HEK293 (cell line): Measurements from ENCODE around the gene PPFIA1.

ENCODE experiments used
- CTCF ChIA-PET: fragments of 350-600 bp; formaldehyde crosslinking; extraction: SDS; loops from one replicate; lab custom pipeline; 2021; ENCODE audit warnings: antibody characterized with exemption; lab: Yijun Ruan, JAX
- POLR2A ChIA-PET: fragments of 300-600 bp; formaldehyde crosslinking; extraction: SDS; loops from one replicate; lab custom pipeline; 2020; ENCODE audit warnings: antibody characterized with exemption, inconsistent platforms; lab: Yijun Ruan, JAX
- H3K27ac ChIP-seq: fragments of 200-500 bp; sonication (Bioruptor generic); 2 replicates; pipeline ENCODE4 v1.5.1; 2014; ENCODE audit warnings: low read depth, low read length, control low read depth, inconsistent platforms; ENCODE audit errors: extremely low read depth
- H3K36me3 ChIP-seq, 2 experiments: fragments of 200-500 bp in 1 of 2; sonication (Bioruptor generic) in 1 of 2; 1 replicate in 1 of 2; 2 replicates in 1 of 2; pipeline ENCODE4 v1.5.1; 2014 to 2017; ENCODE audit warnings: inconsistent platforms in 2 of 2, low read length in 2 of 2; ENCODE audit not compliant: control insufficient read depth in 2 of 2, insufficient read depth in 1 of 2
- H3K4me1 ChIP-seq: fragments of 200-500 bp; sonication (Bioruptor generic); 2 replicates; pipeline ENCODE4 v1.5.1; 2014; ENCODE audit warnings: mild to moderate bottlenecking, low read length, inconsistent platforms; ENCODE audit not compliant: control insufficient read depth, insufficient read depth
- H3K4me3 ChIP-seq: 2 replicates; pipeline ENCODE4 v1.5.1; 2011; ENCODE audit warnings: low read depth, mild to moderate bottlenecking, control low read depth, low read length, moderate library complexity
- H3K9me3 ChIP-seq: fragments of 200-500 bp; sonication (Bioruptor generic); 2 replicates; pipeline ENCODE4 v1.5.1; 2014; ENCODE audit warnings: low read depth, low read length, inconsistent platforms; ENCODE audit not compliant: control insufficient read depth, insufficient read depth
- FEZF1 ChIP-seq: fragments of 450-650 bp; formaldehyde crosslinking; IDR thresholded peaks from 2 replicates; pipeline ENCODE4 v1.5.1; 2016; ENCODE audit warnings: missing biosample characterization, missing genetic modification characterization
- MYNN ChIP-seq: fragments of 450-650 bp; formaldehyde crosslinking; IDR thresholded peaks from 2 replicates; pipeline ENCODE4 v1.5.1; 2016; ENCODE audit warnings: missing biosample characterization, missing genetic modification characterization, borderline replicate concordance
- PRDM2 ChIP-seq: fragments of 450-650 bp; formaldehyde crosslinking; IDR thresholded peaks from 2 replicates; pipeline ENCODE4 v1.5.1; 2016; ENCODE audit warnings: missing biosample characterization, missing genetic modification characterization, borderline replicate concordance
- PRDM4 ChIP-seq: fragments of 450-650 bp; formaldehyde crosslinking; IDR thresholded peaks from 2 replicates; pipeline ENCODE4 v1.5.1; 2017; ENCODE audit warnings: missing biosample characterization, missing genetic modification characterization
- SETDB1 ChIP-seq: IDR thresholded peaks from one replicate; pipeline ENCODE4 v1.6.1; 2017; ENCODE audit warnings: mild to moderate bottlenecking, low read length, moderate library complexity, mixed read lengths; ENCODE audit not compliant: insufficient read length
- SP2 ChIP-seq: fragments of 450-650 bp; formaldehyde crosslinking; IDR thresholded peaks from 2 replicates; pipeline ENCODE4 v1.5.1; 2016; ENCODE audit warnings: missing biosample characterization, missing genetic modification characterization
- TRIM28 ChIP-seq: IDR thresholded peaks from 2 replicates; pipeline ENCODE4 v1.6.1; 2011; ENCODE audit warnings: low read length, control low read depth, borderline replicate concordance
- ZBTB11 ChIP-seq: fragments of 450-650 bp; formaldehyde crosslinking; conservative IDR thresholded peaks from 2 replicates; pipeline ENCODE4 v1.5.1; 2016; ENCODE audit warnings: low read depth, missing biosample characterization, missing genetic modification characterization
- ZNF10 ChIP-seq: fragments of 450-650 bp; formaldehyde crosslinking; IDR thresholded peaks from 2 replicates; pipeline ENCODE4 v1.5.1; 2017; ENCODE audit warnings: missing biosample characterization, missing genetic modification characterization
- ZNF157 ChIP-seq: fragments of 450-650 bp; formaldehyde crosslinking; IDR thresholded peaks from 2 replicates; pipeline ENCODE4 v1.5.1; 2016; ENCODE audit warnings: missing biosample characterization, missing genetic modification characterization
- ZNF184 ChIP-seq: fragments of 450-650 bp; IDR thresholded peaks from 2 replicates; pipeline ENCODE4 v1.5.1; 2018; ENCODE audit warnings: missing biosample characterization, mild to moderate bottlenecking, missing genetic modification characterization
- ZNF2 ChIP-seq: fragments of 450-650 bp; formaldehyde crosslinking; IDR thresholded peaks from 2 replicates; pipeline ENCODE4 v1.5.1; 2016; ENCODE audit warnings: missing biosample characterization, missing genetic modification characterization
- ZNF223 ChIP-seq: fragments of 450-650 bp; formaldehyde crosslinking; IDR thresholded peaks from 2 replicates; pipeline ENCODE4 v1.5.1; 2016; ENCODE audit warnings: missing biosample characterization, missing genetic modification characterization
- ZNF416 ChIP-seq: fragments of 450-650 bp; formaldehyde crosslinking; IDR thresholded peaks from 2 replicates; pipeline ENCODE4 v1.5.1; 2016; ENCODE audit warnings: missing biosample characterization, missing genetic modification characterization
- ZNF426 ChIP-seq: fragments of 450-650 bp; formaldehyde crosslinking; IDR thresholded peaks from 2 replicates; pipeline ENCODE4 v1.5.1; 2017; ENCODE audit warnings: missing biosample characterization, missing genetic modification characterization, mild to moderate bottlenecking, inconsistent platforms, moderate library complexity
- ZNF514 ChIP-seq: fragments of 450-650 bp; formaldehyde crosslinking; IDR thresholded peaks from 2 replicates; pipeline ENCODE4 v1.5.1; 2016; ENCODE audit warnings: missing biosample characterization, missing genetic modification characterization
- ZNF529 ChIP-seq: fragments of 450-650 bp; formaldehyde crosslinking; IDR thresholded peaks from 2 replicates; pipeline ENCODE4 v1.5.1; 2017; ENCODE audit warnings: missing genetic modification characterization, missing biosample characterization; ENCODE audit not compliant: insufficient replicate concordance
- ZNF561 ChIP-seq: fragments of 450-650 bp; IDR thresholded peaks from 2 replicates; pipeline ENCODE4 v1.5.1; 2018; ENCODE audit warnings: missing biosample characterization, missing genetic modification characterization, borderline replicate concordance
- ZNF626 ChIP-seq: fragments of 450-650 bp; sonication (Bioruptor Pico); formaldehyde crosslinking; IDR thresholded peaks from 2 replicates; pipeline ENCODE4 v1.5.1; 2018; ENCODE audit warnings: missing biosample characterization, missing genetic modification characterization, inconsistent platforms
- ZNF701 ChIP-seq: fragments of 450-650 bp; formaldehyde crosslinking; IDR thresholded peaks from 2 replicates; pipeline ENCODE4 v1.5.1; 2016; ENCODE audit warnings: missing biosample characterization, missing genetic modification characterization
- ZNF76 ChIP-seq: fragments of 450-650 bp; formaldehyde crosslinking; IDR thresholded peaks from 2 replicates; pipeline ENCODE4; 2016; ENCODE audit warnings: low read depth, missing biosample characterization, missing genetic modification characterization, borderline replicate concordance
- TF ChIP-seq, protein P1 (sequence below): fragments of 450-650 bp; formaldehyde crosslinking; IDR thresholded peaks from 2 replicates; pipeline ENCODE4 v1.5.1; 2016; ENCODE audit warnings: missing biosample characterization, missing genetic modification characterization, low read depth

PPFIA1 gene

DNA sequence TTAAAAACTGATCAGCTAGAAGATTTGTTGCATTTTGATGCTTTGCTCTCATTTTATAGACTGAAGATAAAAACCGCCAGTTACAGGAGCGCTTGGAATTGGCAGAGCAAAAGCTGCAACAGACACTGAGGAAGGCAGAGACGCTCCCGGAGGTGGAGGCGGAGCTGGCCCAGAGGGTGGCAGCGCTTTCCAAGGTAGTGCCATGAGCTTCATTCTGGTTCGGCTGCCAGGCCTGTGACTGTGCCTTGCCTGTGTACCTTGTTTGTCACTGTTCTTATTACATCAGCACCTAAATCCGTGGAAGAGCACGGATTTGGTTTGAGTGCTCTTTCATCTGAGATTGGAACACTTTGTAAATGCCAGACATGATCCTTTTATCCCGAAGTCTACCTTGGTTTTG is 61.4 kb downstream of the PPFIA1 start:
- ChIA-PET CTCF (interaction anchor here (1.0 kb wide), 1 partner anchor 9 kb away, joined by 5 read pairs; no protein-coding TSS in a partner anchor), POLR2A (no interaction called here)
- H3K4me3 ChIP-seq: no peak overlapping the region
- no peaks in the 10 kb centered on the region for H3K4me1 ChIP-seq
- TF ChIP-seq ZNF561 (tag by site-specific recombination) (no peak), ZNF2 (tag by site-specific recombination) (no peak), ZNF223 (tag by site-specific recombination) (no peak), ZNF157 (tag by site-specific recombination) (no peak), ZNF426 (tag by site-specific recombination) (no peak), ZNF701 (tag by site-specific recombination) (no peak), ZNF76 (tag by site-specific recombination) (no peak), MYNN (tag by site-specific recombination) (no peak), TRIM28 (no peak)
- TF ChIP-seq, protein P1, sequence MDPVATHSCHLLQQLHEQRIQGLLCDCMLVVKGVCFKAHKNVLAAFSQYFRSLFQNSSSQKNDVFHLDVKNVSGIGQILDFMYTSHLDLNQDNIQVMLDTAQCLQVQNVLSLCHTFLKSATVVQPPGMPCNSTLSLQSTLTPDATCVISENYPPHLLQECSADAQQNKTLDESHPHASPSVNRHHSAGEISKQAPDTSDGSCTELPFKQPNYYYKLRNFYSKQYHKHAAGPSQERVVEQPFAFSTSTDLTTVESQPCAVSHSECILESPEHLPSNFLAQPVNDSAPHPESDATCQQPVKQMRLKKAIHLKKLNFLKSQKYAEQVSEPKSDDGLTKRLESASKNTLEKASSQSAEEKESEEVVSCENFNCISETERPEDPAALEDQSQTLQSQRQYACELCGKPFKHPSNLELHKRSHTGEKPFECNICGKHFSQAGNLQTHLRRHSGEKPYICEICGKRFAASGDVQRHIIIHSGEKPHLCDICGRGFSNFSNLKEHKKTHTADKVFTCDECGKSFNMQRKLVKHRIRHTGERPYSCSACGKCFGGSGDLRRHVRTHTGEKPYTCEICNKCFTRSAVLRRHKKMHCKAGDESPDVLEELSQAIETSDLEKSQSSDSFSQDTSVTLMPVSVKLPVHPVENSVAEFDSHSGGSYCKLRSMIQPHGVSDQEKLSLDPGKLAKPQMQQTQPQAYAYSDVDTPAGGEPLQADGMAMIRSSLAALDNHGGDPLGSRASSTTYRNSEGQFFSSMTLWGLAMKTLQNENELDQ: no peak
- no peak overlapping the region for H3K27ac ChIP-seq
- H3K36me3 ChIP-seq: peaks cover 0 to 95% of the 10 kb centered on the region in 2 experiments; a peak in 2 of 3 replicates
- no peaks in the 10 kb centered on the region for H3K9me3 ChIP-seq

GRCh38 chr11:70332567-70332966 is 62.1 kb downstream of the PPFIA1 start:
- ChIA-PET POLR2A (no interaction called here), CTCF (interaction anchor here (0.6 kb wide), 1 partner anchor 158 kb away, joined by 3 read pairs; no protein-coding TSS in a partner anchor)
- H3K36me3 ChIP-seq: peaks cover 0 to 96% of the 10 kb centered on the region in 2 experiments; a peak in 2 of 3 replicates
- no peaks in the 10 kb centered on the region for H3K9me3 ChIP-seq
- H3K4me1 ChIP-seq: no peaks in the 10 kb centered on the region
- no peak overlapping the region for H3K27ac ChIP-seq
- H3K4me3 ChIP-seq: no peak overlapping the region
- no peak for TF ChIP-seq FEZF1
- no peak for TF ChIP-seq PRDM4 (tag by site-specific recombination)
- no peak for TF ChIP-seq ZBTB11 (tag by site-specific recombination)
- no peak for TF ChIP-seq ZNF626
- no peak for TF ChIP-seq SETDB1
- TF ChIP-seq ZNF10 (tag by site-specific recombination): no peak
- no peak for TF ChIP-seq SP2 (tag by site-specific recombination)
- TF ChIP-seq ZNF184 (tag by site-specific recombination): no peak
- TF ChIP-seq ZNF529 (tag by site-specific recombination): no peak
- TF ChIP-seq ZNF416 (tag by site-specific recombination): no peak
- TF ChIP-seq ZNF514 (tag by site-specific recombination): no peak
- no peak for TF ChIP-seq PRDM2 (tag by site-specific recombination)
